Endothelial cell of umbilical vein (primary cell): ENCODE measurements around the gene LRCH1. TPM values are rescaled to one million over a fixed set of nuclear protein-coding genes. Genes with fewer than 3 reads are reported as not detected.

ENCODE experiments used
- BruUV-seq: library from RNA; stranded (reverse); fragments of 400-500 nt; replicated peaks from 2 replicates; lab custom pipeline; 2021; lab: Mats Ljungman, UMichigan
- CTCF ChIA-PET: fragments of 300-600, 350-600 bp; sonication (Branson Sonifier 250); formaldehyde crosslinking; loops from one replicate; lab custom pipeline; 2021; ENCODE audit warnings: antibody characterized with exemption, inconsistent platforms; lab: Charles Lee
- POLR2A ChIA-PET: fragments of 300-600, 350-600 bp; sonication (Branson Sonifier 250); formaldehyde crosslinking; loops from one replicate; lab custom pipeline; 2021; ENCODE audit warnings: antibody characterized with exemption, inconsistent platforms; lab: Charles Lee
- DNase-seq: peaks from one replicate; pipeline ENCODE4 v3.0.0-alpha.2; 2011; ENCODE audit warnings: low read depth, low spot score
- FAIRE-seq: peaks from 2 replicates; lab custom pipeline; 2011; peaks lifted over from hg19 to GRCh38; lab: Jason Lieb, UNC
- H2AFZ ChIP-seq: 2 replicates; pipeline ENCODE4 v1.6.0; 2012; ENCODE audit warnings: low read depth, low read length, control low read depth, inconsistent platforms
- H3K27ac ChIP-seq: 2 replicates; pipeline ENCODE4 v1.5.1; 2011; ENCODE audit warnings: low read depth, mild to moderate bottlenecking, control low read depth, low read length, moderate library complexity; ENCODE audit not compliant: insufficient read depth
- H3K27me3 ChIP-seq, 2 experiments: 2 replicates each; pipeline versions ENCODE4 v1.6.0 to v1.6.1; 2011; ENCODE audit warnings: low read length in 2 of 2, mixed read lengths in 1 of 2; ENCODE audit not compliant: control insufficient read depth in 2 of 2, insufficient read depth in 2 of 2
- H3K36me3 ChIP-seq, 2 experiments: 2 replicates in 1 of 2; 3 replicates in 1 of 2; pipeline ENCODE4 v1.5.1; 2011; ENCODE audit warnings: low read length in 2 of 2, mild to moderate bottlenecking in 1 of 2, moderate library complexity in 1 of 2; ENCODE audit not compliant: control insufficient read depth in 2 of 2, insufficient read depth in 2 of 2; ENCODE audit errors: extremely low read depth in 1 of 2
- H3K4me1 ChIP-seq: 3 replicates; pipeline ENCODE4 v1.5.1; 2011; ENCODE audit warnings: mild to moderate bottlenecking, low read length; ENCODE audit not compliant: control insufficient read depth, insufficient read depth; ENCODE audit errors: extremely low read depth
- H3K4me2 ChIP-seq: 2 replicates; pipeline ENCODE4 v1.6.1; 2011; ENCODE audit warnings: low read length, control low read depth, mixed read lengths; ENCODE audit not compliant: insufficient read depth
- H3K4me3 ChIP-seq, 3 experiments: fragments of 200-600 bp in 1 of 3; sonication (generic), shearing (Covaris generic) in 1 of 3; replicated peaks in 1 of 3; 2 replicates each; pipeline ENCODE4 v1.5.1; 2011 to 2016; ENCODE audit warnings: control low read depth in 3 of 3, low read length in 3 of 3, mild to moderate bottlenecking in 2 of 3, inconsistent platforms in 1 of 3, low read depth in 1 of 3, moderate library complexity in 1 of 3; ENCODE audit not compliant: insufficient read depth in 1 of 3
- H3K79me2 ChIP-seq: 2 replicates; pipeline ENCODE4 v1.6.0; 2012; ENCODE audit warnings: low read length, inconsistent platforms; ENCODE audit not compliant: control insufficient read depth, insufficient read depth
- H3K9ac ChIP-seq: replicated peaks from 2 replicates; pipeline ENCODE3; 2011; ENCODE audit warnings: low read length, control low read depth; ENCODE audit not compliant: insufficient read depth; ENCODE audit errors: extremely low read depth
- H3K9me1 ChIP-seq: replicated peaks from 3 replicates; pipeline ENCODE4 v1.6.0; 2011; ENCODE audit warnings: mild to moderate bottlenecking, low read length; ENCODE audit not compliant: control insufficient read depth, insufficient read depth; ENCODE audit errors: extremely low read depth
- H3K9me3 ChIP-seq: replicated peaks from 2 replicates; pipeline ENCODE4 v1.5.1; 2012; ENCODE audit warnings: low read length, inconsistent platforms; ENCODE audit not compliant: control insufficient read depth, insufficient read depth
- H4K20me1 ChIP-seq: replicated peaks from 2 replicates; pipeline ENCODE3; 2011; ENCODE audit warnings: mild to moderate bottlenecking, low read length; ENCODE audit not compliant: control insufficient read depth, insufficient read depth; ENCODE audit errors: extremely low read depth
- CTCF ChIP-seq, 2 donors: IDR thresholded peaks; 1 replicate in 1 of 2; 2 replicates in 1 of 2; pipeline ENCODE4 v1.5.1; 2011; ENCODE audit warnings: low read length in 2 of 2, mild to moderate bottlenecking in 2 of 2, moderate library complexity in 2 of 2, control low read depth in 1 of 2, inconsistent platforms in 1 of 2, low read depth in 1 of 2; ENCODE audit not compliant: insufficient read depth in 1 of 2; ENCODE audit errors: extremely low read depth in 1 of 2
- EZH2 ChIP-seq: IDR thresholded peaks from 2 replicates; pipeline ENCODE4 v1.6.1; 2012; ENCODE audit warnings: borderline replicate concordance, low read depth, mild to moderate bottlenecking, moderate library complexity, low read length, inconsistent platforms; ENCODE audit not compliant: severe bottlenecking
- FOS ChIP-seq: IDR thresholded peaks from 2 replicates; pipeline ENCODE4 v1.6.1; 2011; ENCODE audit warnings: mild to moderate bottlenecking, low read length, moderate library complexity, borderline replicate concordance; ENCODE audit not compliant: insufficient read depth
- GATA2 ChIP-seq: IDR thresholded peaks from 2 replicates; pipeline ENCODE4 v1.7.0; 2011; ENCODE audit warnings: low read depth, mild to moderate bottlenecking, moderate library complexity, mixed read lengths, low read length; ENCODE audit not compliant: insufficient read length, insufficient read depth
- JUN ChIP-seq: IDR thresholded peaks from 2 replicates; pipeline ENCODE4 v1.6.1; 2011; ENCODE audit warnings: borderline replicate concordance, low read depth; ENCODE audit not compliant: insufficient read length, insufficient read depth
- MAX ChIP-seq: IDR thresholded peaks from 2 replicates; pipeline ENCODE4 v1.6.1; 2011; ENCODE audit not compliant: insufficient read depth, insufficient read length
- MYC ChIP-seq: IDR thresholded peaks from one replicate; pipeline ENCODE4 v1.6.1; 2011; ENCODE audit warnings: mild to moderate bottlenecking, low read depth, low read length
- POLR2A ChIP-seq: IDR thresholded peaks from 2 replicates; pipeline ENCODE4 v1.6.1; 2012; ENCODE audit warnings: low read depth, mild to moderate bottlenecking, control low read depth, low read length
- POLR2AphosphoS5 ChIP-seq: IDR thresholded peaks from 2 replicates; pipeline ENCODE4 v1.6.1; 2012; ENCODE audit warnings: low read depth, mild to moderate bottlenecking, control low read depth, low read length, moderate library complexity; ENCODE audit not compliant: insufficient read depth
- dilution Hi-C: fragments of 300-500 bp; cut with MboI; formaldehyde crosslinking; loops from one replicate; pipeline ENCODE4 v1.15.0; 2019; ENCODE audit warnings: low sequenced_read_pairs; ENCODE audit not compliant: extremely low pct_ligation_motif_present
- intact Hi-C: fragments of 100-400 bp; cut with micrococcal nuclease; formaldehyde crosslinking; loops from one replicate; pipeline ENCODE4 v1.10.0; 2022
- polyA plus RNA-seq, 4 experiments: library from polyadenylated mRNA; depleted of rRNA in 3 of 4; stranded (reverse) in 3 of 4; unstranded in 1 of 4; fragments of >200 nt; gene quantifications; 2 replicates each; pipeline versions ENCODE4 v1.2.1 to v1.2.3, GENCODE V29; 2011 to 2012; ENCODE audit warnings: missing spikeins in 1 of 4
- total RNA-seq: library from RNA; stranded (reverse); gene quantifications from 2 replicates; pipeline ENCODE4 v1.2.3, GENCODE V29; 2021

Gene LRCH1
- total and polyA plus RNA-seq, 2 donors (not counting 3 experiments of a cell fraction or from before 2014, with no cell fraction given), result 5.4 to 16.5 TPM

- intact Hi-C loops, result no loop called here
Observed at GRCh38 chr13:46612267-46612666, 59.3 kb downstream of the LRCH1 start.

More at GRCh38 chr13:46612267-46612666, 59.3 kb downstream of the LRCH1 start:
- H2AFZ ChIP-seq, result no peak overlapping the region
- H3K9me1 ChIP-seq, result no peaks in the 10 kb centered on the region
- POLR2A ChIA-PET, result no interaction called here
- H3K79me2 ChIP-seq, result peaks cover 24% of the 10 kb centered on the region
- H3K27ac ChIP-seq, result no peak overlapping the region
- TF ChIP-seq FOS, result no peak
- no peak for TF ChIP-seq JUN
- no peak for TF ChIP-seq MAX
- TF ChIP-seq CTCF (IDR thresholded peaks at IDR 0.05; ENCODE audit: extremely low read depth in 1 of 2, insufficient read depth in 1 of 2, low read depth in 1 of 2, low read length in 2 of 2), result no peak
- TF ChIP-seq POLR2A, result no peak
- TF ChIP-seq MYC, result no peak
- no peak for TF ChIP-seq GATA2
- TF ChIP-seq EZH2, result no peak
- TF ChIP-seq POLR2AphosphoS5, result no peak
- dilution Hi-C loops, result no loop called here
- no peak overlapping the region for H3K4me3 ChIP-seq
- FAIRE-seq (no peak), DNase-seq (no peak)
- no peaks in the 10 kb centered on the region for H3K9me3 ChIP-seq
- no TSS peak for BruUV-seq
- no peaks in the 10 kb centered on the region for H3K36me3 ChIP-seq
- H3K9ac ChIP-seq, result no peak overlapping the region
- CTCF ChIA-PET, result interaction anchor here (0.7 to 1.3 kb wide), 2 partner anchors 8 to 9 kb away, joined by 3 to 6 read pairs; no protein-coding TSS in a partner anchor
- no peak overlapping the region for H3K4me2 ChIP-seq
- peaks cover 11% of the 10 kb centered on the region for H3K4me1 ChIP-seq
- H3K27me3 ChIP-seq, result no peaks in the 10 kb centered on the region
- peaks cover 5% of the 10 kb centered on the region for H4K20me1 ChIP-seq
